Keratinocyte (primary cell): ENCODE results near the gene BAHCC1.

Experiments
- CTCF ChIP-seq, 3 experiments: IDR thresholded peaks in 1 of 3; conservative IDR thresholded peaks in 1 of 3; optimal IDR thresholded peaks in 1 of 3; 2 replicates in 2 of 3; 3 replicates in 1 of 3; pipeline versions ENCODE3 to v1.5.1; 2011; ENCODE audit warnings: low read length in 3 of 3, mild to moderate bottlenecking in 3 of 3, moderate library complexity in 2 of 3, control low read depth in 1 of 3, inconsistent platforms in 1 of 3; ENCODE audit not compliant: insufficient read depth in 2 of 3; ENCODE audit errors: extremely low read depth in 1 of 3
- EZH2 ChIP-seq: IDR thresholded peaks from one replicate; pipeline ENCODE4 v1.6.1; 2012; ENCODE audit warnings: inconsistent platforms, mild to moderate bottlenecking, low read length, moderate library complexity

GRCh38 chr17:81515530-81516041 is 120.3 kb downstream of the BAHCC1 start:
- no peak for TF ChIP-seq CTCF (optimal IDR thresholded peaks at IDR 0.05 in 1 of 3, IDR thresholded peaks at IDR 0.05 in 1 of 3, conservative IDR thresholded peaks at IDR 0.05 in 1 of 3; ENCODE audit: extremely low read depth in 1 of 3, insufficient read depth in 2 of 3, low read length in 3 of 3)
- no peak for TF ChIP-seq EZH2
